Astrocyte (in vitro differentiated cells and primary cell): ENCODE measurements around the gene SYCE3. TPM values are rescaled to one million over a fixed set of nuclear protein-coding genes. Genes with fewer than 3 reads are reported as not detected.
A peak's percentile ranks its signal among the peaks of the same experiment; 100 is the strongest.

Experiments used
- DNase-seq: peaks from one replicate; pipeline ENCODE4 v3.0.0-alpha.2; 2010; ENCODE audit warnings: low read depth
- FAIRE-seq: peaks from 2 replicates; lab custom pipeline; 2011; peaks lifted over from hg19 to GRCh38; lab: Jason Lieb, UNC
- H2AFZ ChIP-seq: 2 replicates; pipeline ENCODE4 v1.6.0; 2012; ENCODE audit warnings: low read depth, low read length, inconsistent platforms
- H3K27ac ChIP-seq: 2 replicates; pipeline ENCODE4 v1.5.1; 2011; ENCODE audit warnings: low read depth, low read length, inconsistent platforms
- H3K27me3 ChIP-seq: 2 replicates; pipeline ENCODE4 v1.6.0; 2011; ENCODE audit warnings: low read length, inconsistent platforms; ENCODE audit not compliant: insufficient read depth
- H3K36me3 ChIP-seq: 2 replicates; pipeline ENCODE4 v1.5.1; 2011; ENCODE audit warnings: low read length, inconsistent platforms; ENCODE audit not compliant: insufficient read depth
- H3K4me1 ChIP-seq: 2 replicates; pipeline ENCODE4 v1.5.1; 2011; ENCODE audit warnings: low read length, inconsistent platforms; ENCODE audit not compliant: insufficient read depth
- H3K4me2 ChIP-seq: 2 replicates; pipeline ENCODE4 v1.6.0; 2012; ENCODE audit warnings: low read length, inconsistent platforms
- H3K4me3 ChIP-seq: 2 replicates; pipeline ENCODE4 v1.5.1; 2011; ENCODE audit warnings: low read depth, mild to moderate bottlenecking, low read length, inconsistent platforms; ENCODE audit not compliant: insufficient read depth
- H3K79me2 ChIP-seq: 2 replicates; pipeline ENCODE4 v1.6.0; 2012; ENCODE audit warnings: mild to moderate bottlenecking, low read length, inconsistent platforms; ENCODE audit not compliant: insufficient read depth
- H3K9ac ChIP-seq: 2 replicates; pipeline ENCODE4 v1.6.0; 2012; ENCODE audit warnings: mild to moderate bottlenecking, low read length, inconsistent platforms
- H3K9me3 ChIP-seq: 2 replicates; pipeline ENCODE4 v1.5.1; 2012; ENCODE audit warnings: low read depth, mild to moderate bottlenecking, low read length, inconsistent platforms; ENCODE audit not compliant: insufficient read depth
- H4K20me1 ChIP-seq: 2 replicates; pipeline ENCODE4 v1.6.0; 2012; ENCODE audit warnings: low read length, inconsistent platforms; ENCODE audit not compliant: insufficient read depth
- H3K27ac Mint-ChIP-seq: one replicate; pipeline ENCODE4 v1.8.0; 2021; ENCODE audit warnings: mild to moderate bottlenecking, mixed read lengths; ENCODE audit not compliant: unreplicated experiment
- H3K27me3 Mint-ChIP-seq: one replicate; pipeline ENCODE4 v1.8.0; 2021; ENCODE audit warnings: low read depth, mixed read lengths; ENCODE audit not compliant: unreplicated experiment
- H3K36me3 Mint-ChIP-seq: one replicate; pipeline ENCODE4 v1.8.0; 2021; ENCODE audit warnings: low read depth, mixed read lengths; ENCODE audit not compliant: unreplicated experiment
- H3K4me1 Mint-ChIP-seq: one replicate; pipeline ENCODE4 v1.8.0; 2021; ENCODE audit warnings: low read depth, mixed read lengths; ENCODE audit not compliant: unreplicated experiment
- H3K4me3 Mint-ChIP-seq: one replicate; pipeline ENCODE4 v1.8.0; 2021; ENCODE audit warnings: mild to moderate bottlenecking, moderate library complexity, mixed read lengths; ENCODE audit not compliant: unreplicated experiment
- H3K9me3 Mint-ChIP-seq: one replicate; pipeline ENCODE4 v1.8.0; 2021; ENCODE audit warnings: mild to moderate bottlenecking, mixed read lengths; ENCODE audit not compliant: unreplicated experiment
- EZH2 ChIP-seq: IDR thresholded peaks from 2 replicates; pipeline ENCODE4 v1.6.1; 2012; ENCODE audit warnings: mild to moderate bottlenecking, low read length, inconsistent platforms; ENCODE audit not compliant: insufficient read depth
- total RNA-seq: library from RNA; stranded (reverse); gene quantifications from 2 replicates; pipeline ENCODE4 v1.2.1, GENCODE V29; 2021
- TF ChIP-seq, protein P1 (sequence below): IDR thresholded peaks from 2 replicates; pipeline ENCODE4 v1.5.1; 2011; ENCODE audit warnings: low read depth, mild to moderate bottlenecking, inconsistent platforms, low read length, moderate library complexity; ENCODE audit not compliant: insufficient read depth

SYCE3 gene
- total RNA-seq, 1 donor from 2014 or later: not detected

- H3K4me1 Mint-ChIP-seq: peaks cover 4% of the 10 kb centered on the region
- peaks cover 26% of the 10 kb centered on the region for H4K20me1 ChIP-seq
- H3K36me3 ChIP-seq: no peaks in the 10 kb centered on the region
- DNase-seq (no peak), FAIRE-seq (no peak)
- H3K4me3 Mint-ChIP-seq: peak overlapping the region; percentile 81
- no peaks in the 10 kb centered on the region for H3K9me3 ChIP-seq
- H3K4me3 ChIP-seq: no peak overlapping the region
- no peak overlapping the region for H3K27ac ChIP-seq
- H3K27me3 ChIP-seq: peaks cover 30% of the 10 kb centered on the region
- no peak overlapping the region for H2AFZ ChIP-seq
- H3K36me3 Mint-ChIP-seq: peaks cover 4% of the 10 kb centered on the region
- no peak overlapping the region for H3K4me2 ChIP-seq
- TF ChIP-seq EZH2: no peak
- TF ChIP-seq, protein P1, sequence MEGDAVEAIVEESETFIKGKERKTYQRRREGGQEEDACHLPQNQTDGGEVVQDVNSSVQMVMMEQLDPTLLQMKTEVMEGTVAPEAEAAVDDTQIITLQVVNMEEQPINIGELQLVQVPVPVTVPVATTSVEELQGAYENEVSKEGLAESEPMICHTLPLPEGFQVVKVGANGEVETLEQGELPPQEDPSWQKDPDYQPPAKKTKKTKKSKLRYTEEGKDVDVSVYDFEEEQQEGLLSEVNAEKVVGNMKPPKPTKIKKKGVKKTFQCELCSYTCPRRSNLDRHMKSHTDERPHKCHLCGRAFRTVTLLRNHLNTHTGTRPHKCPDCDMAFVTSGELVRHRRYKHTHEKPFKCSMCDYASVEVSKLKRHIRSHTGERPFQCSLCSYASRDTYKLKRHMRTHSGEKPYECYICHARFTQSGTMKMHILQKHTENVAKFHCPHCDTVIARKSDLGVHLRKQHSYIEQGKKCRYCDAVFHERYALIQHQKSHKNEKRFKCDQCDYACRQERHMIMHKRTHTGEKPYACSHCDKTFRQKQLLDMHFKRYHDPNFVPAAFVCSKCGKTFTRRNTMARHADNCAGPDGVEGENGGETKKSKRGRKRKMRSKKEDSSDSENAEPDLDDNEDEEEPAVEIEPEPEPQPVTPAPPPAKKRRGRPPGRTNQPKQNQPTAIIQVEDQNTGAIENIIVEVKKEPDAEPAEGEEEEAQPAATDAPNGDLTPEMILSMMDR: no peak
- H3K9me3 Mint-ChIP-seq: peaks cover 7% of the 10 kb centered on the region
- H3K9ac ChIP-seq: no peak overlapping the region
- peaks cover 9% of the 10 kb centered on the region for H3K27me3 Mint-ChIP-seq
- peaks cover 30% of the 10 kb centered on the region for H3K4me1 ChIP-seq
- peaks cover 21% of the 10 kb centered on the region for H3K79me2 ChIP-seq
- peak overlapping the region; percentile 26 for H3K27ac Mint-ChIP-seq
Observed at GRCh38 chr22:50528682-50529415, 33.9 kb downstream of the SYCE3 start.

GRCh38 chr22:50527921-50528681, 34.6 kb downstream of the SYCE3 start:
- Mint-ChIP-seq H3K4me1 (peaks cover 4% of the 10 kb centered on the region), H3K27ac (peak overlapping the region; percentile 62), H3K4me3 (peak overlapping the region; percentile 81), H3K9me3 (peaks cover 7% of the 10 kb centered on the region), H3K36me3 (peaks cover 7% of the 10 kb centered on the region), H3K27me3 (peaks cover 6% of the 10 kb centered on the region)
- H3K36me3 ChIP-seq: no peaks in the 10 kb centered on the region
- peaks cover 34% of the 10 kb centered on the region for H4K20me1 ChIP-seq
- peaks cover 31% of the 10 kb centered on the region for H3K4me1 ChIP-seq
- FAIRE-seq: no peak
- no peaks in the 10 kb centered on the region for H3K9me3 ChIP-seq
- H3K4me2 ChIP-seq: no peak overlapping the region
- peaks cover 28% of the 10 kb centered on the region for H3K79me2 ChIP-seq
- no peak overlapping the region for H3K9ac ChIP-seq
- TF ChIP-seq, protein P1: no peak
- TF ChIP-seq EZH2: no peak
- no peak overlapping the region for H2AFZ ChIP-seq
- DNase-seq: no peak
- H3K4me3 ChIP-seq: no peak overlapping the region
- H3K27ac ChIP-seq: no peak overlapping the region
- peaks cover 28% of the 10 kb centered on the region for H3K27me3 ChIP-seq
